ENCODE data around the gene C3orf33. TPM values are rescaled to one million over a fixed set of nuclear protein-coding genes. Genes with fewer than 3 reads are reported as not detected.

The C3orf33 gene
- polyA plus RNA-seq, 2 of the 4 experiments (the other 2 are of a cell fraction): 8.3 to 11.1 TPM

DNA sequence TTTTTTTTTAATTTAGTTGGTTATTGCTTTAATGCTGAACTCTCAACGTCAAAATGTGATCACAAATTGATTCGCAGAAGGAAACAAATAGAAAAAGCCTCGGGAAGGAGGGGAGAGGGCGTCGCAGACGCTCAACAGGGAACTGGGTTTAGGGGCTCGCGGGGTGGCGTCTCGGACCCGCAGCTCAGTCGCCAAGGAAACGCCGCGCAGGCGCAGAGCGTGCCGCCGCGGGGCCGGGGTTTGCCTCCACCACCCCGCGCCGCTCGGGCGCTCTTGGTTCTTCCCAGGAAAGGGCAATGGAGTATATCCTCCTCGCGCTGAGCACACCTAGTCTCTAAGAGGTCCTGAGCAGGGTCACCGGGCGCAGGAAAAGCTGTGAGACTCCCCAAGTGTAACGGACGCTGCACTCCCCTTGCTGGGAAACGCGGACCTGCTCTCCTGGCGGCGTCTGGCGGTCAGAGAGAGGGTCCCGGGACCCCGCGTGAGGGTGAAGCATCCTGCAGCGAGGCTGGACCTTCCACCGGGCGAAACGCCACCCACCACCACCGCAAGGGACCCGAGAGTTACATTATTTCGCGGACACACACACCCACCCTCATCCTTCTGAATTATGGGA lies 62.0 kb downstream of the C3orf33 start:
- Histone ChIP-seq H3K9me3 (no peaks in the 10 kb centered on the region), H3K4me2 (peak overlapping the region; percentile 91), H3K4me1 (peaks cover 52% of the 10 kb centered on the region), H3K4me3 (peak overlapping the region; percentile 63), H3K27ac (peak overlapping the region; percentile 69 to 90)
- DNase-seq (ENCODE audit: low read depth in 1 of 2, low spot score in 1 of 2) (peak; percentile 69 to 86), ATAC-seq (peak; percentile 67 to 82), FAIRE-seq (no peak)
- ChIA-PET CTCF (interaction anchor here (0.6 to 1.9 kb wide), 4 partner anchors 8 to 392 kb away, joined by 3 to 8 read pairs (median 3); partner anchors contain the start of gene C3orf33), POLR2A (interaction anchor here (1.0 to 2.1 kb wide), 2 partner anchors 62 kb away, joined by 4 to 7 read pairs; partner anchors contain the start of gene C3orf33)
- no peak for TF ChIP-seq RNF2 (IDR thresholded peaks at IDR 0.05; ENCODE audit: borderline replicate concordance, low read depth)
- TF ChIP-seq POLR2A (IDR thresholded peaks at IDR 0.05; ENCODE audit: low read length): peak; percentile 54
- TF ChIP-seq KDM5A (IDR thresholded peaks at IDR 0.05): no peak
- TF ChIP-seq, protein P1, sequence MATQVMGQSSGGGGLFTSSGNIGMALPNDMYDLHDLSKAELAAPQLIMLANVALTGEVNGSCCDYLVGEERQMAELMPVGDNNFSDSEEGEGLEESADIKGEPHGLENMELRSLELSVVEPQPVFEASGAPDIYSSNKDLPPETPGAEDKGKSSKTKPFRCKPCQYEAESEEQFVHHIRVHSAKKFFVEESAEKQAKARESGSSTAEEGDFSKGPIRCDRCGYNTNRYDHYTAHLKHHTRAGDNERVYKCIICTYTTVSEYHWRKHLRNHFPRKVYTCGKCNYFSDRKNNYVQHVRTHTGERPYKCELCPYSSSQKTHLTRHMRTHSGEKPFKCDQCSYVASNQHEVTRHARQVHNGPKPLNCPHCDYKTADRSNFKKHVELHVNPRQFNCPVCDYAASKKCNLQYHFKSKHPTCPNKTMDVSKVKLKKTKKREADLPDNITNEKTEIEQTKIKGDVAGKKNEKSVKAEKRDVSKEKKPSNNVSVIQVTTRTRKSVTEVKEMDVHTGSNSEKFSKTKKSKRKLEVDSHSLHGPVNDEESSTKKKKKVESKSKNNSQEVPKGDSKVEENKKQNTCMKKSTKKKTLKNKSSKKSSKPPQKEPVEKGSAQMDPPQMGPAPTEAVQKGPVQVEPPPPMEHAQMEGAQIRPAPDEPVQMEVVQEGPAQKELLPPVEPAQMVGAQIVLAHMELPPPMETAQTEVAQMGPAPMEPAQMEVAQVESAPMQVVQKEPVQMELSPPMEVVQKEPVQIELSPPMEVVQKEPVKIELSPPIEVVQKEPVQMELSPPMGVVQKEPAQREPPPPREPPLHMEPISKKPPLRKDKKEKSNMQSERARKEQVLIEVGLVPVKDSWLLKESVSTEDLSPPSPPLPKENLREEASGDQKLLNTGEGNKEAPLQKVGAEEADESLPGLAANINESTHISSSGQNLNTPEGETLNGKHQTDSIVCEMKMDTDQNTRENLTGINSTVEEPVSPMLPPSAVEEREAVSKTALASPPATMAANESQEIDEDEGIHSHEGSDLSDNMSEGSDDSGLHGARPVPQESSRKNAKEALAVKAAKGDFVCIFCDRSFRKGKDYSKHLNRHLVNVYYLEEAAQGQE (IDR thresholded peaks at IDR 0.05): no peak
- TF ChIP-seq HOXB5 (CRISPR knock-in tag; IDR thresholded peaks at IDR 0.05): no peak
- TF ChIP-seq RFX5 (IDR thresholded peaks at IDR 0.05): no peak
- TF ChIP-seq, protein P2, sequence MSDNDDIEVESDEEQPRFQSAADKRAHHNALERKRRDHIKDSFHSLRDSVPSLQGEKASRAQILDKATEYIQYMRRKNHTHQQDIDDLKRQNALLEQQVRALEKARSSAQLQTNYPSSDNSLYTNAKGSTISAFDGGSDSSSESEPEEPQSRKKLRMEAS (IDR thresholded peaks at IDR 0.05): peak; percentile 27; the same call in 1 of the 2 replicates
- no peak for TF ChIP-seq ESRRA (IDR thresholded peaks at IDR 0.05; ENCODE audit: borderline replicate concordance, low read length)
- TF ChIP-seq NR3C1 (IDR thresholded peaks at IDR 0.05): no peak
- TF ChIP-seq, protein P3, sequence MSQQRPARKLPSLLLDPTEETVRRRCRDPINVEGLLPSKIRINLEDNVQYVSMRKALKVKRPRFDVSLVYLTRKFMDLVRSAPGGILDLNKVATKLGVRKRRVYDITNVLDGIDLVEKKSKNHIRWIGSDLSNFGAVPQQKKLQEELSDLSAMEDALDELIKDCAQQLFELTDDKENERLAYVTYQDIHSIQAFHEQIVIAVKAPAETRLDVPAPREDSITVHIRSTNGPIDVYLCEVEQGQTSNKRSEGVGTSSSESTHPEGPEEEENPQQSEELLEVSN (IDR thresholded peaks at IDR 0.05; ENCODE audit: borderline replicate concordance, low read depth): no peak
- 0 out of 2 replicates have a peak, but pooled peaks have one; percentile 13 for TF ChIP-seq TFCP2L1 (CRISPR knock-in tag; IDR thresholded peaks at IDR 0.05)
- TF ChIP-seq ZNF302 (CRISPR knock-in tag; IDR thresholded peaks at IDR 0.05): no peak
- TF ChIP-seq MAFK (IDR thresholded peaks at IDR 0.05; ENCODE audit: partially characterized antibody): no peak
- TF ChIP-seq, protein P4, sequence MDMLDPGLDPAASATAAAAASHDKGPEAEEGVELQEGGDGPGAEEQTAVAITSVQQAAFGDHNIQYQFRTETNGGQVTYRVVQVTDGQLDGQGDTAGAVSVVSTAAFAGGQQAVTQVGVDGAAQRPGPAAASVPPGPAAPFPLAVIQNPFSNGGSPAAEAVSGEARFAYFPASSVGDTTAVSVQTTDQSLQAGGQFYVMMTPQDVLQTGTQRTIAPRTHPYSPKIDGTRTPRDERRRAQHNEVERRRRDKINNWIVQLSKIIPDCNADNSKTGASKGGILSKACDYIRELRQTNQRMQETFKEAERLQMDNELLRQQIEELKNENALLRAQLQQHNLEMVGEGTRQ (IDR thresholded peaks at IDR 0.05): no peak
- no peak for TF ChIP-seq JUNB (IDR thresholded peaks at IDR 0.05)
- TF ChIP-seq CHD4 (IDR thresholded peaks at IDR 0.05; ENCODE audit: borderline replicate concordance): peak; percentile 60; the same call in 1 of the 2 replicates
- TF ChIP-seq, protein P5, sequence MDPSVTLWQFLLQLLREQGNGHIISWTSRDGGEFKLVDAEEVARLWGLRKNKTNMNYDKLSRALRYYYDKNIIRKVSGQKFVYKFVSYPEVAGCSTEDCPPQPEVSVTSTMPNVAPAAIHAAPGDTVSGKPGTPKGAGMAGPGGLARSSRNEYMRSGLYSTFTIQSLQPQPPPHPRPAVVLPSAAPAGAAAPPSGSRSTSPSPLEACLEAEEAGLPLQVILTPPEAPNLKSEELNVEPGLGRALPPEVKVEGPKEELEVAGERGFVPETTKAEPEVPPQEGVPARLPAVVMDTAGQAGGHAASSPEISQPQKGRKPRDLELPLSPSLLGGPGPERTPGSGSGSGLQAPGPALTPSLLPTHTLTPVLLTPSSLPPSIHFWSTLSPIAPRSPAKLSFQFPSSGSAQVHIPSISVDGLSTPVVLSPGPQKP (IDR thresholded peaks at IDR 0.05; ENCODE audit: low read depth, low read length): no peak
- TF ChIP-seq EHF (CRISPR knock-in tag; IDR thresholded peaks at IDR 0.05): no peak
- TF ChIP-seq, protein P6, sequence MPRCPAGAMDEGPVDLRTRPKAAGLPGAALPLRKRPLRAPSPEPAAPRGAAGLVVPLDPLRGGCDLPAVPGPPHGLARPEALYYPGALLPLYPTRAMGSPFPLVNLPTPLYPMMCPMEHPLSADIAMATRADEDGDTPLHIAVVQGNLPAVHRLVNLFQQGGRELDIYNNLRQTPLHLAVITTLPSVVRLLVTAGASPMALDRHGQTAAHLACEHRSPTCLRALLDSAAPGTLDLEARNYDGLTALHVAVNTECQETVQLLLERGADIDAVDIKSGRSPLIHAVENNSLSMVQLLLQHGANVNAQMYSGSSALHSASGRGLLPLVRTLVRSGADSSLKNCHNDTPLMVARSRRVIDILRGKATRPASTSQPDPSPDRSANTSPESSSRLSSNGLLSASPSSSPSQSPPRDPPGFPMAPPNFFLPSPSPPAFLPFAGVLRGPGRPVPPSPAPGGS (IDR thresholded peaks at IDR 0.05): peak; percentile 36; the same call in 1 of the 3 replicates
- TF ChIP-seq MYC (IDR thresholded peaks at IDR 0.05; ENCODE audit: borderline replicate concordance, low read length): no peak
- under 1% methylated on average over 35 of the region's 48 CpGs for WGBS (ENCODE audit: missing lambda C conversion rate)

Measured in A549 (cell line).